GM19467 (cell line): Measurements from ENCODE around the gene SCGB3A2.

Experiments used
- ATAC-seq: cut with Tn5 transposase; IDR thresholded peaks from one replicate; pipeline ENCODE4 v1.9.1; 2021; ENCODE audit warnings: mild to moderate bottlenecking, moderate library complexity; ENCODE audit not compliant: unreplicated experiment

Gene SCGB3A2

GRCh38 chr5:147901599-147902039, 23.1 kb downstream of the SCGB3A2 start:
- ATAC-seq, result no peak

DNA sequence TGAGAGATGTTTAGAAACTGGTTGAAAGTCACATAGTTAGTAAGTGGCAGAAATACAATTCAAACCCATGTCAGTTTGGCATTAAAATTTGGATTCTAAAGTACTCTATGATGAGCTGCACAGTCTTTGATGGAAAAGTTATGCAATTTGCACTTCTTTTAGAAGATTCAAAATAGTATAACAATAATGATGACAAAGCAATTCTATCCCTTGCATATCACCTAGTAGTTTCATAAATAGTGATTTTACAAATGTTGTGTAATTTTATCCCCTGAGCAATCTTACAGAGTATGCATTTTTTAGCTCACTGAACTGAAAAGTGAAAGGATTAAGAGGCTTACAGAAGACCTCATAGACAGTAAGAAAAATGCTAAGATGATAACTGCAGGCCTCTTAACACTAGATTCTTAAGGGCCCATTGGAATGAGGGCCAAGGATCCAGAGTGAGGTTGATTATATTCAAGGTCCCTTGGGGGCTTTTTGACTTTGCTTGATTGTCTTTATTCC, 24.2 kb downstream of the SCGB3A2 start:
- ATAC-seq, result no peak

GRCh38 chr5:147904110-147904509, 25.6 kb downstream of the SCGB3A2 start:
- ATAC-seq, result no peak

GRCh38 chr5:147906326-147907095, 28.0 kb downstream of the SCGB3A2 start, which contains the start of gene C5orf46:
C5orf46 (minus strand) TSS chr5:147906538; CDS start chr5:147906501, 37 bp downstream.
- ATAC-seq, result no peak

GRCh38 chr5:147911427-147911826, 32.9 kb downstream of the SCGB3A2 start:
- no peak for ATAC-seq

- ATAC-seq, result no peak
Observed at GRCh38 chr5:147912011-147912410, 33.5 kb downstream of the SCGB3A2 start.

GRCh38 chr5:147913786-147914185, 35.3 kb downstream of the SCGB3A2 start:
- no peak for ATAC-seq

- ATAC-seq, result no peak
Observed at GRCh38 chr5:147918101-147918685, 39.7 kb downstream of the SCGB3A2 start.

DNA sequence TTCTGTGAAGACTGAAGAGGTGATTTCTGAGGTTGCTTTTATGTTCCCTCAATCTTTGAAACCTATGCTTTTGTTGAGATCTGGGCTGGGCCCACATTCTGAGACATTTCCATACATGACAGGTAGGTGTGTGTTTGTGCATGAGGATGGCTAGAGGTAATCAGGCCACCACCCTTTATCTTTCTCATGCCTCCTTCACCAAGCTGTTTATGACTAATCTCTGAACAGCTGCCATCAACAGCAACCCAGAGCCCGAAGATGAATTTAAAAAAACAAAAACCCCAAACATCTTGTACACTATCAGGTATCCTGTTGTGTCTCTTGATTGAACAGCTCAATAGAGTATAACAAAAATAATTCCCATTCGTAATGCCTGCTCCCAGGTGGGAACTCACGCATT, 40.4 kb downstream of the SCGB3A2 start:
- no peak for ATAC-seq

- ATAC-seq, result no peak
Observed at GRCh38 chr5:147920420-147921030, 42.0 kb downstream of the SCGB3A2 start.

DNA sequence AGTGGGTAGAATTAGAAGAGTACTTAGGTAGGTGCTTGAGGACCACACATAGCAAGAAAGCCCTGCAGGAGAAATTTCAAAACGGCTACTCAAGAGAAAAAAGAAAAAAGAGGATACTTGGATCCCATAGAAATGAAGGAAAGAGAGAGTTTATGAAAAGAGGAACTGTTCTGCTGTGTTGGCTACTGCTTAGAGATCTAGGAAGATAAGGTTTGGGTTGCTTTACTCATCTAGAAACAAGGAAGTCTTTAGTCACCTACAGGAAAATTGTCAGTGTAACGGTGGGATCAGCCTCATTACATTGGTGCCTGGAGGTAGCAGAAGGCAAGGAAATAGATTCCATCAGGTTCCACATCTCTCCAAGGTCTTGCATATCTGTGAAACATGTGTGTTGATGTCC, 42.6 kb downstream of the SCGB3A2 start:
- ATAC-seq, result no peak

DNA sequence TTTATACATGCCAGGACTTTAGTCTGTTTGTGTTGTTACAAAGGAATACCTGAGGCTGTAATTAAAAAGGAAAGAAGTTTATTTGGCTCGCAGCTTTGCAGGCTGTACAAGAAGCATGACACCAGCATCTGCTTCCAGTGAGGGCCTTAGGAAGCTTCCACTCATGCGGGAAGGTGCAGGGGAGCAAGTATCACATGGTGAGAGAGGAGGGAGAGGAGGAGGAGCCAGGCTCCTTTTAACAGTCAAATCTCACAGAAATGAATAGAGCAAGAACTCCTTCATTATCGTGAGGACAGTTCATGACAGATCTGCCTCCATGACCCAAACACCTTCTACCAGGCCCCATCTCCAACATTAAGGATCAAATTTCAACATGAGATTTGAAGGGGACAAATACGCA, 46.5 kb downstream of the SCGB3A2 start:
- ATAC-seq, result no peak

DNA sequence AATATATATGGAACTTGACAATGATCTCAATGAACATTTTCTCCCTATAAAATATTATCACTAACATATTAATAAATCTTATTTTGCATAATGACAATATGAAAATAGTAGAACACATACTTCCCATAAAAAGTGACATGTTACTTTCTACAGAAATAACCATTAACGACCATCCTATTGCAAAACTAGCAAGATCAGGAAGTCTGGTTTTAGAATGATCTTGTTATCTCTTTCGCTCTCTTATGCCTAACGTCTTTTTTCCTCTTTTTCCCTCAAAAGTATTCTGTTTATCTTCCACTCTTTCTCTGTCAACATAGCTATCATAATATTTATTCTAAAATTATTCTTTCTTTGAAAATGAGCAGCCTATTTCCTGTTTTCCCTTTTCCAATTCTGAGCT, 49.4 kb downstream of the SCGB3A2 start:
- no peak for ATAC-seq

DNA sequence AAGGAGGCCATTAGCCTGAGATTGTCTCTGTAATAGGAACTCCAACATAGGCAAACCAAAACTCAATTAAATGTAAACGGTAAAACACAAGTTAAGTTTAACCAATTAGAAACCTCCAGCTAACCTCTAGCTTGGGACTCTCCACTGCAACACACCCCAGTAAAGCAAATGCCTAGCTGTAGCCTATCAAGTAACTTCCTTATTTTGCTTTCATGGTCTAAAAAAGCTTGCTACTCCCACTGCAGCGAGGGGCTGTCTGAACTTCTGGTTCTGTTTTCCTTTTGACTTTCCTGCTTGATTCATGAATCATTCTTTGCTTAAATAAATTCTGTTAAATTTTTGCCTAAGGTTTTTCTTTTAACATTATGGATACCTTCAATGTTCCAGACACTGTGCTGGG, 52.3 kb downstream of the SCGB3A2 start:
- peak; percentile 58 for ATAC-seq
